HCT116 (cell line): ENCODE measurements around the gene WAC.

Source experiments
- ATF3 ChIP-seq: IDR thresholded peaks from 2 replicates; pipeline ENCODE4 v1.6.1; 2012
- CTCF ChIP-seq, 3 experiments: fragments of 200-600 bp in 1 of 3; sonication (generic) in 1 of 3; IDR thresholded peaks in 2 of 3; conservative IDR thresholded peaks in 1 of 3; 2 replicates each; pipeline ENCODE4 v1.5.1; 2012 to 2017; ENCODE audit warnings: low read depth in 2 of 3, low read length in 2 of 3, antibody characterized with exemption in 1 of 3, borderline replicate concordance in 1 of 3, control low read depth in 1 of 3, mild to moderate bottlenecking in 1 of 3, mixed read lengths in 1 of 3, mixed run types in 1 of 3, moderate library complexity in 1 of 3; ENCODE audit not compliant: insufficient read depth in 1 of 3
- FOSL1 ChIP-seq: IDR thresholded peaks from 2 replicates; pipeline ENCODE4 v1.6.1; 2012; ENCODE audit warnings: low read depth
- MAX ChIP-seq: IDR thresholded peaks from 2 replicates; pipeline ENCODE4 v1.6.1; 2012
- POLR2A ChIP-seq: IDR thresholded peaks from 2 replicates; pipeline ENCODE4 v1.7.0; 2011; ENCODE audit warnings: borderline replicate concordance; ENCODE audit not compliant: insufficient read depth, insufficient read length; ENCODE audit errors: extremely low read depth
- POLR2AphosphoS5 ChIP-seq: IDR thresholded peaks from 2 replicates; pipeline ENCODE4 v1.6.1; 2011; ENCODE audit warnings: mild to moderate bottlenecking, low read depth, low read length, moderate library complexity
- SP1 ChIP-seq: IDR thresholded peaks from 2 replicates; pipeline ENCODE4 v1.6.1; 2012; ENCODE audit warnings: low read depth
- YY1 ChIP-seq: IDR thresholded peaks from 2 replicates; pipeline ENCODE4 v1.6.1; 2011; ENCODE audit warnings: low read length, low read depth, moderate library complexity, mild to moderate bottlenecking; ENCODE audit not compliant: insufficient replicate concordance; ENCODE audit errors: extremely low read depth
- ZNF274 ChIP-seq: fragments of 200-500 bp; sonication (Bioruptor generic); IDR thresholded peaks from 2 replicates; pipeline ENCODE4 v1.6.1; 2014; ENCODE audit warnings: mild to moderate bottlenecking, low read depth, low read length, inconsistent platforms

- TF ChIP-seq CTCF (IDR thresholded peaks at IDR 0.05 in 2 of 3, conservative IDR thresholded peaks at IDR 0.05 in 1 of 3; ENCODE audit: borderline replicate concordance in 1 of 3, insufficient read depth in 1 of 3, low read depth in 2 of 3, low read length in 2 of 3) (no peak), FOSL1 (no peak), ZNF274 (no peak), POLR2A (no peak), POLR2AphosphoS5 (no peak), MAX (no peak), SP1 (no peak), ATF3 (no peak), YY1 (no peak)
These were observed 16.0 kb downstream of the WAC start for GRCh38 chr10:28548781-28549498.
